GM18511 (cell line): ENCODE results near the gene TBC1D1.
"Not testable (repeated sequence)": the region's sequence is repeated elsewhere in the genome, so short reads cannot be mapped to it uniquely, and the experiment has no call there.

Source experiments
- ATAC-seq: cut with Tn5 transposase; IDR thresholded peaks from one replicate; pipeline ENCODE4 v1.9.1; 2021; ENCODE audit warnings: mild to moderate bottlenecking, moderate library complexity; ENCODE audit not compliant: unreplicated experiment

Gene TBC1D1

GRCh38 chr4:37923089-37923488 lies 32.2 kb downstream of the TBC1D1 start:
- ATAC-seq, result not testable (repeated sequence)

- ATAC-seq, result no peak
Observed at GRCh38 chr4:37924946-37925345, 34.1 kb downstream of the TBC1D1 start.

GRCh38 chr4:37927434-37927833 lies 36.5 kb downstream of the TBC1D1 start:
- ATAC-seq, result no peak

- ATAC-seq, result no peak
Observed at GRCh38 chr4:37928426-37929416, 37.8 kb downstream of the TBC1D1 start.

GRCh38 chr4:37934096-37934495 lies 43.2 kb downstream of the TBC1D1 start:
- ATAC-seq, result no peak

- ATAC-seq, result no peak
Observed at GRCh38 chr4:37934609-37935008, 43.7 kb downstream of the TBC1D1 start.

GRCh38 chr4:37935026-37935425 lies 44.1 kb downstream of the TBC1D1 start:
- no peak for ATAC-seq

GRCh38 chr4:37936889-37937498 lies 46.1 kb downstream of the TBC1D1 start:
- no peak for ATAC-seq

GRCh38 chr4:37938208-37938607 lies 47.3 kb downstream of the TBC1D1 start:
- ATAC-seq, result no peak

GRCh38 chr4:37946503-37947179 lies 55.8 kb downstream of the TBC1D1 start:
- no peak for ATAC-seq

GRCh38 chr4:37948542-37948941 lies 57.7 kb downstream of the TBC1D1 start:
- peak; percentile 84 for ATAC-seq

GRCh38 chr4:37949636-37950426 lies 58.9 kb downstream of the TBC1D1 start:
- ATAC-seq, result no peak

GRCh38 chr4:37951461-37952352 lies 60.8 kb downstream of the TBC1D1 start:
- ATAC-seq, result no peak

- no peak for ATAC-seq
Observed at GRCh38 chr4:37953156-37953555, 62.3 kb downstream of the TBC1D1 start.

GRCh38 chr4:37953620-37954293 lies 62.9 kb downstream of the TBC1D1 start:
- no peak for ATAC-seq

- no peak for ATAC-seq
Observed at GRCh38 chr4:37956941-37957340, 66.1 kb downstream of the TBC1D1 start.

- no peak for ATAC-seq
Observed at GRCh38 chr4:37958932-37959331, 68.0 kb downstream of the TBC1D1 start.

GRCh38 chr4:37960098-37960497 lies 69.2 kb downstream of the TBC1D1 start, which contains the start of gene PTTG2:
Gene PTTG2 (plus strand): TSS chr4:37960398. CDS start chr4:37960435, 37 bp downstream.
- no peak for ATAC-seq
